ENCODE measurements around the gene CELF4.
A peak's percentile ranks its signal among the peaks of the same experiment; 100 is the strongest.

CELF4 gene

DNA sequence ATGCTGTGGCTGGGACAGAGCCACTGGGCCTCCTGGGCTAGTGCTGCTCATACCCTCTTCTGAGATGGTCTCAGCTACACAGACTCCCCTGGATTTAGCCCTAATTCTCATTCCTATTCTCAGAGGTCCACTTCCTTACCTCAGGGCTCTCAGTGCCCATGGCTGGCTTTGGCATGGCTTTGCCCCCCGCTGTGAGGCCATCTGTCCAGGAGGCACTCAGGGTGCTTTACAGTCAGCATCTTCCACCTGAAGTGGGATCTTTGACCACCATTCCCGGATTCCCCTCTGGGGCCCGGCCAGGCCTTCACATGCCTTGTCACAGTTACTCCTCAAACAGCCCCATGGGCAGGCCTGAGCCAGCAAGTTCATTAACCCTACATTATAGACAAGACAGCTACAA, 161.8 kb downstream of the CELF4 start:
- no peak for DNase-seq

DNA sequence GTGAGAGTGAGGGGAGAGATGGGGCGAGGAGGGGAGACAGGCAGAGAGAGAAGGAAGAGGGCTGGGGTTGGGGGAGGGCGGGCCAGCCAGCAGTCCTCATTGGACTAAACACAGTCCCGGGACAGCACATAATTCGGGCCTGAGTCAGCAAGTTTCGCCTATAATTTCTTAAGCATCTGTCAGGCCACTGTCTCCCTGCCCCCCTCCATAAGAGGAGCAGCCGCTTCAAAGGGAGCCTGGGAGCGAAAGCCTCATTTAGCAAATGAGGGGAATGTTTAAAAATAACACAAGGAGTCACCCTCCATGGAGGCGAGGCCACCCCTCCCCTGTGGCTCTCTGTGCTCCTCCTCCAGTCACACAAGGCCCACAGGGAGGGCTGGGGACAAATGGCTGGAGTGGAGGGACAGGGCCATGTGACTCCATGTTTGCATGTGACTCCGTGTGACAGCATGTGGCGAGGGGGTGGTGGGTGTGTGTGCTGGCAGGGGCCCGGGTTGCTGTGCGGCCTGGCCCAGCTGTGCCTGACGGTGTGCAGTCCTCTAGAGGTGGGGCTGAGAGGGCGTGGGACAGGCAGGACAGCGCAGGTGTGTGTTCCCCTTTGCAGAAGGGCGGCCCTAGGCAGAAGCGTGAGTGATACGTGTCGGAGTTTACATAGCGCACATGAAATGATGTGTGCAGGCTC, 162.4 kb downstream of the CELF4 start:
- DNase-seq, result no peak

DNA sequence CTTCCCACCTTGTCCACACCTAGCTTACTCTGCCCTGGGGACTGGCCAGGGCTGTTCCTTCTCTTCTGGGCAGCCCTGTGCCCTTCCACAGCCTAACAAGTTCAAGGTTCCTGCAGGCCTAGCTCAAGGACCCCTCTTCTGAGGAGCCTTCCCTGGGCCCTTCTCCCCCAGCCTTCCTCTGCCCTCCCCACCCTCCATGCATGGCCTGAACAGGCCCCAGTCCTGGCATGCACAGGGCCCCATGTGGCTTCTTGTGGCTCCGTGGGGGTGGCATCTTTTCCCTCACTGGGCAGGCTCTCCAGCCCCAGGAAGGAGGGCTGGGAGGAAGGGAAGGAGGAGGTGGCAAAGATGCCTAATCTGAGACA, 162.9 kb downstream of the CELF4 start:
- no peak for DNase-seq

DNA sequence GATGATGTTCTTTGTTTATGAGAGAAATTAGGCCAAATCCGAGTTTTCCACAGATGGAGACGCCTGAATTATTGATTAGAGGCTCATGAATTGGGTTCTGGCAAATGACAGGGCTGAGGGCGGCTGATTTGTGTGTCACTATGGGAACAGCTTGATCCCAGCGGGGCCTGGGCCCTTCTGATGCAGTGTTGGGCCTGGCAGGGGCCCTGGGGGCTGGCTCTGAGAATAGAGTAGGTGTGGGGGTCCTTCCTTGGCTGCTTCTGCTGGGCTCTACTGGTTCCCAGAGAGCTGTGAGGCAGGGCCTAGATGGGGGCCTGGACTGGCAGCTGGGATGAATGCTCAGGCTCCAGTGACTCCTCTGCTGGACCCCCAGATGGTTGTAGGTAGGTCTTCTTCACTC, 164.8 kb downstream of the CELF4 start:
- no peak for DNase-seq

DNA sequence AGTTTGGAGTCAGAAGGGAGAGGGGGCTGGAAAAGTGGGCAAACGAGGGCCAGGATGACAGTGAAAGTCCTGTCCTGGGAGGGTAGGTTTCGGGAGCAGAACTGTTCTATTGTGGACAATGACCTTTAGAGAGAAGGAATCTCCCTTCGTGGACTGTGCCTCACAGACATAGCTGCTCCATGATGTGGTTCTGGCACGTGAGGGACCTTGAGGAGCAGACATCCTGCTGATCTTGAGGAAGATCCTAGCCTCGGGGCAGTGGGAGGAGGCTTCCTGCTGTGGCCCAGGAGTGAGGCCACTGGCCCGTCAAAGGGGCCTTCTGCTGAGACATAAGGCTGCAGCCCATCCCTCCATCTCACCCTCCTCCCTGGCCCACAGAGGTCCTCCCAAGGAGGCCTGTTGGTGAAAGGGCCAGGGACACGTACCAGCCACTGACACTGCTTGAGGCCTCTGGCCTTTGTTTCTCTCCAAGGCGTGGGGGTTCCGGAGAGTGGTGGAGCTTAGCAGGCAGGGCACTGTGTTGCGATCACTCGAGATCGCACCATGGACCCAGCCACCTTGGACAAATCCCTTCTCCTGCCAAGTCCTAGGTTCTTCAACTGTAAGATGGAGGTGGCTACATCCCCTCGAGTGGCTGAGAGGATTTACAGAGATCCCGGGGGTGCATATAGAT, 167.2 kb downstream of the CELF4 start:
- DNase-seq, result no peak

DNA sequence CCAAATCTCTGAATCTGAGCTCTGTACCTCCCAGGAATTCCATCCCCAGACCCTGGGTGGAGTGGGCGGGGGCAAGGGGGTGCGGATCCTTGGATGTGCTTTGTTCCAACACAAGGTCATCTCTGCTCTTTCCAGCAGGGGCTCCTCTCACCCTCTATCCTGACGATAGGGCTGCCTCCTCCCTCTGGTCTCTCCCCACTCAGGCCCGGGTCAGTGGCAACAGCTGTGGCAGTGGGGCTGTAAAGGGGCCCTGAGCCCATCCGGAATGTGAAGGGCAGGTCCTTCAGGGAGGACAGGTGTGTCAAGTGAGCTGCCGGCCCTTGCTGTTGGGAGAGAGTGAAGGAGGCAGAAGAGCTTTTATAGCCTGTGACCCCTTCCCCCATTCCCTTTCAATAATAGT, 167.8 kb downstream of the CELF4 start:
- DNase-seq, result no peak

DNA sequence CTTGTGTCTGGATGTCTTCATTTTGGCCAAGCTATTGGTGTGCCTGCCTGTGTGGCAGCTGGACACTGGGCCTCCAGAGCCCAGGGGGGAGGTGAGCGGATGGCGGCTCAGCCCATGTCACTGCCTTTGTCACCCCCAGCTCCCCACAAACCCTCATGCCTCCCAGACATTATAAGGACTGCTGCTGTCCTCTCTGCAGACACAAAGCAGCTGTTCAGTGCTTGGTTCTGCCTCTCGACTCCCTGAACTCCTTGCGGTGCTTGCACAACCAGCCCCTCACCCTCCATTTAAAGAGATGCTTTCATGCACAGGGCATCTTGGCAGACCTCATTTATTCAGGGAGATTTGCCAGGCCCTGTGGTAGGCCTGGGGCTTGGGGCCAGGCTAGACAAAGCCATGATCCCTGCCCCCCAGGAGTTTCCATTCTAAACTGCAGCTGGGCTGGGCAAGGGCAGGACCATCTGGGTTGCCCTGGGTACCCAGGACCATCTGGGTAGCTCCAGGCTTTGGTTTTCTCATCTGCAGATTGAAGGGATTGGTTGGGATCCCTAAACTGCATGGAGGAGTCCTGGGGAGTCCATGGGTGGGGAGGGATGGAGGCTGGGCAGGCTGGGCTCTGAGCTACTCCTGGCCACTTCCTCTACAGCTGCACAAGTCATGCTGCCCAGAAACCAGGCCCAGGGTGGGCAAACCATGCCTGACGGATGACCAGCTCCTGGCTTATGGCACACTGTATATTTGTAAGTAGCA, 168.5 kb downstream of the CELF4 start:
- no peak for DNase-seq

DNA sequence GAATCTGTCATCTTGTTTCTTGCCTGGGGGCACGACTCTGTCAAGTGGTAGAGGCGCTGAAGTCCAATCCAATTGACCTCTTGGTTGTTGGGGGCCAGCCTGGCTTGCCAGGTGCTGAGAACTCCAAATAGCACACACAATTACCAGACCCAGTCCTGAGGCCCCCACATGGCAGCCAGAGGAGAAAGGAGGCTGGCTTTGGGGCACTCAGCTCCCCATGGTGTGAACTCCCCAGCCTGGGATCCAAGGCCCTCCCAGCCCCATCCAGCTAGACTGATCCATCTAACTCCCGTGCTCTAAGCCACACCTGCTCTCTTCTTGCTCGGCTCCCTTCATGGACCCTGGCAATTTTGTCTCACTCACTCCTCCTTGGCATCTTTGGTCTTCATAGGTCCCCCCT, 170.0 kb downstream of the CELF4 start:
- no peak for DNase-seq

DNA sequence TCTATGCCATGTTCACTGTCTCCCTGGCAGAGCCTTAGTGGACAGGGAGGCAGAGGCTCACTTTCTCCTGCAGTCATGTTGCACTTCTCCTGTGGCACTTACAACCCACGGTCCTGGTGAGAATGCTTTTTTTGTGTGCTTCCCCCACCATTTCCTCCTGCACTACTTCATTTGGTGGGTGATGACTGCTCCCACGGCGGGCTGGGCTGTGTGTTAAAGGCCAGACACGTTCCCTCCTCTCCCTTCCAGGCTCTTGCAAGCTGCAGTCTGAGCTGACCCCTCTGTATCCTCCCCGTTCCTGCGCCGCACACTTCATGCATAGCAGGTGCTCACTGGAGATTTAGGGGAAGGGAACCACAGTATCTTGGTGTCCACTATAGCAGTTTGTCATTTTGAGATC, 170.5 kb downstream of the CELF4 start:
- DNase-seq, result no peak

DNA sequence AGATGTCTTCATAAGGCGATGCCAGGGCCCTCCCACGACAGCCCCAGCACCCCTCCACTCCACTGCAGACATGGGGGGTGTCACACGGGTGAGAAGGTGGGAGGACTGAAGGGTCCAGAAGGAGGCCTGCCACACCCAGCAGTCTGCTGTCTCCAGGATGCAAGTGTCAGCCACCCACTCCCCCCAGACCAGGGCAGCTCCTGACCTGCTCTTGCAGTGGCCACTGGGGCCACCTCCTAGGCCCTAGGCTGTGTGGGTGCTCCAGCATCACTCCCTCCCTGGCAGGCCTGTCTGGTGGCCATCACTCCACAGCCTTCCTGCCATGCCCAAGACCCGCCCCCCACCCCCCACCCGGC, 171.0 kb downstream of the CELF4 start:
- no peak for DNase-seq

DNA sequence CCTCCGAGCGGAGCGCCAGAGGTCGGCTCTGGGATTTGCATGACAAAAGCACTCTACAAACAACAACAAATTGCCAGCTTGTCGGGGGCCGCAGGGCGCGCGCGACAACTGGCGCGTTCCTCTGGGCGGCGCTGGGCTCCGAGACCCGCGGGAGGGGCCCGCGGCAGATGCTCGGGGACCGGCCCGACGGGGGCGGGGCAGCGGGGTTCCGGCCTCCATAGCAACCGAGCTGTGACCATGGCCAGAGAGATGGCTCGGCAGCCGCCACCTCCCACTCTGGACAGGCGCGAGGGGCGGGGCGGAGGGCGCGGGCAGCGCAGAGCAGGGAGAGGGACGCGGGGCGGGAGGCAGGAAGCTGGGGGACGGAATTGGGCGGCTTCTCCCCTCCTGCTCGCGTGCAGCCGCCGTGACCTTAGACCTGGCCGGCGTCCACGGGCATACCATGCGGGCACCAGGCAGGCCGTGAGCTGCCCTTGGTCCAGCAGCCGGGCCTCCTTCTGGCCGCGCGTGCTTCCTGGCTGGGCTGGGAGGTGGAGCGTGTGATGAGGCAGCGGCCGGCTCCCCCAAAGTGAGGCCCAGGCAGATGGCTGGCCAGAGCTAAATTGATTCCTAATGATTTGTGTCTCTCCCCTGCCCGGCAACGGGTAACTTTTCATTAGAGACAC, 171.5 kb downstream of the CELF4 start:
- DNase-seq, result peak in 1 of 2 experiments; percentile 15

DNA sequence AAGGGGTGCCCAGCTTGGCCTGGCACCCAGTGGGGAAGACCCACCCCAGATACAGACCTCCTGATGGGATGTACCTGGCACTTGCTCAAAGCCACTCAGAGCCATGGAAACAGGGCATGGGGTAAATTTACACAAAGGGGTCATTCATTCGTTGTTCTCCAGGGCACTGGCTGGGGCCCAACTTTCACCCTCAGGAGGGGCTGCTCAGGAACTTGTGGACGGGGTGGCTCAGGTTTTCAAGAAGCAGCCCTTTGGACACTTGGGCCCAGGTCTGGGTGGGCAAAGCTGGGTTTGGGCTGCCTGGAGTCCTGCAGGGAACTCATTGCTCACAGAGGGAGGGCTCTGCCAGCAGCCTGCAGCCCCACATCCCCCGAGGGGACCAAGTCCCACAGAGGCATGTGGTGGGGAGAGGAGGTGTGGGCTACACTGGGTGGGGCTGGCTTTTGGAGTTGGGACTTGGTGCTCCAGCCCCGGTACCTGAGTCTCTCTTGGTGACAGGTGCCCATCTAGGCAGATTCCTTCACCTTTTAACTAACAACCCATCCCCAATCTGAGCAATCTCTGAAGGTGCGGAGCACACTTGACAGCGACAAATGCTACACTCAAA, 172.3 kb downstream of the CELF4 start:
- no peak for DNase-seq

DNA sequence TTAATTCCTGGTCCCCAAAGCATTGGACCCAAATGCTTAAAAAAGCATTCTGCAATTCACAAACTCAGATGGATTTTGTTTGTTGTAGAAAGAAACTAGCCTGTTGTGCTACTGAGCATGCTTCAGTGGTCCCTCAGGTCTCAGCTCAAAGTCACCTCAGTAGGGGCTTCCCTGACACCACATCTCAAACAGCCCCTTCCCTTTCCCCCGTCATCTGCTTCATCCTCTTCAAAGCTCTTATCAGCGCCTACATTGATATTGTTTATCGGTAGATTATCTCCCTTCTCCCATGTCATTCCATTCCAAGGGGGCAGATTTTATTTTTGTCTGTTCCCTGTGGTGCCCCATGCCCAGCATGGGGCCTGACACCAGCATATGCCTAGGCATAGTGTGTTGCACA, 172.9 kb downstream of the CELF4 start:
- no peak for DNase-seq

DNA sequence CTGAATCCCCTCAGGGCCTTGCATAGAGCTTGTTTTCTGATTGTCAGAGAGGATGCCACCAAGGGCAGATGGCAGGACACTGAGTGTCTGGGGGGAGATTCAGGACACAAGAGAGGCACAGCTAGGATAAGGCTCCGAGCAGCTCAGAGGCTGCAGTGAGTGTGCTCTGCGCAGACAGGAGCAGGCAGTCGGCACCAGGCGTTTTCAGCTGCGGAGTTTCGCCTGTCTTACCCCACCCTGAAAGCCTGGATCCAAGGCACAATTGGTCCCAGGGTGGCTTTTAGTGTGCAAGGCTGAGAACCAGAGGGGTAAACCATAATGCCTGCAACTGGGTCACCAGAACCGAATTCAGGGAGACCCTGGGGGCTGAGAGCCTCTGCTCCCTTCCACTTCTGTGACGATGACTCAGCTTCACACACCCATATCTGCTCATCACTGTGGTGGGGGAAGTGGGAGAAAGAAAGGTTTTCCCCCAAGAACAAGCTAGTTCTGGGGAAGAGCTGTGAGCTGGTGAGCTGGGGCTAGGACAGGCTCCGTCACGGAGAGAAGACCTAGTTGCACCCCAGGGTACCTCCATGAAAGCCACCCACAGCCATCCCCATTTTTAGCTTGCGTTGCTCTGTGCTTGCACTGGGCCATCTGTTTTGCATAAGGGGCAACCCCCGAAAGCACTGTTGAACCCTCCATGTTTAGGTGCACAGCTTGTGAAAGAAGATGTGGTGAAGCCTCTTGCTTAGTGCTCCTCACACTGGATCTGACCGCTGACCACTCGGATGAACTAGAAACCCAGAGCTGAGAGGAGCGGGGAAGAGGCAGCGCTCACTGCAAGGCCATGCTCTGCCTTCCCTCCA, 173.7 kb downstream of the CELF4 start:
- DNase-seq, result no peak

DNA sequence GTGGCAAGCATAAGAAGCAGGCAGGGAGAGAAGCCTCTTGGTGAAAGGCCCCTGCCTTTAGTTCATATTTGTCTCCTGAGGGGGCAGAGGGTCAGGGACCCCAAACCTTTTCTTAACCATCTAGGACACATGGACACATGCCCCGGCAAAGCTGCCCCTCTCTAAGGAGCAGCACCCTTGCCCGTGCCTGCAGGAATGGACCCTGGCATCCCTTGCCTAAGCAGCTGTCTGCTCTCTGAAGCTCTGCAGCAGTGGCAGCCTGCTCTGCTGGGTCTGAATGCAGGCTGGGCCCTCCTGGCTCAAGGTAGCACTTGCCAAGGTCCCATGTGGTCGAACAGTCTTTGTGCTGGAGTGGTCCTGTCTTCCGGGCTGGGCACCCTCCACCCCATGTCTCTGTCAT, 174.4 kb downstream of the CELF4 start:
- DNase-seq, result no peak

DNA sequence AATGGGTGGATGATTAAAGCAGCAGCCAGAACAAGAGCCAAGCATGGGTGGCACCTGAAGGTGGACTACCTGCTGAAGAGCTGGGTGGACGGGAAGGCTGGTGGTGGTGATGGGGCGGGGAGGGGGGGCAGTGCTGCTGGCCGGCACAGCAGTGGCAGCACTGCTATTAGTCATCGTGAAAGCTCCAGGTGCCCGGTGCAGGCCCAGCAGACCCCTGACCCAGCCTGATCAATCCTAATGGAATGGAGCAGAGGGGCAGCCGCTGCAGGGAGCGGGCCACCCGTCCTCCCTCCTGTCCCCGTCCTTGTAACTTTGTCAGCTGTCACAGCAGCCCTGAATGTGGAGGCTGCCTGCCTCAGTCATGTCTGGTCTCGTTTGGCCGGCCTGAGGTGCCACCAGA, 174.9 kb downstream of the CELF4 start:
- DNase-seq, result no peak

DNA sequence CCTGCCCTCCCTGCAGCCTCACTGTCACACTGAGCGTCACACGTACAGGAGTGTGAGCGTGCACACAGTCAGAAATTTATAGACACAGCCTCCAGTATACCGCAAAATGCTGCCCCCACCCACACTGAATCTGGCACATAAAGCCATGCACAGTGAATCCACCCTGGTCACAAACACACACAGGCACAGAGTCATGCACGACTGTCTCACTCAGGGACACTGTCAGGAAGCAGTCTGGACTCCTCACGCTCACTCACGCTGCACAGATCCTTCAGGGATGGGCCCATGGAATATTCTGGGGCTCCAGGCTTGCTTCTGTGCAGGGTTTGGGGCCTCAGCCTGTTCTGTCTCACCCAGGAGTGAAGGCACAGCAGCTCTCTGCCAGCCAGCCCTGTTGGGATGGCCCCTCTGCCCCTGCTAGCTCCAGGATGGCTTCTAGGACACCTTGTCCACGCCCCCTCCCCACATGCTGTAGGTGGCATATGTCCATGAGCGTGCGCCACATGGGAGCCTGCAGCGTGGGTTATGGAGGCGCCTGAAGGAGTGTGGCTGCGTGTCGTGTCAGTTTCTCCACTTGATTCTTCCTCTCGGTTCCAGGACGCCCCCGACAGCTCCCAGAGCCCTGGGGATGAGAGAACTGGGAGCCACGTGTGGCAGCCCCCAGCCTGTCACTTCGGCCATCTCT, 175.8 kb downstream of the CELF4 start:
- no peak for DNase-seq

DNA sequence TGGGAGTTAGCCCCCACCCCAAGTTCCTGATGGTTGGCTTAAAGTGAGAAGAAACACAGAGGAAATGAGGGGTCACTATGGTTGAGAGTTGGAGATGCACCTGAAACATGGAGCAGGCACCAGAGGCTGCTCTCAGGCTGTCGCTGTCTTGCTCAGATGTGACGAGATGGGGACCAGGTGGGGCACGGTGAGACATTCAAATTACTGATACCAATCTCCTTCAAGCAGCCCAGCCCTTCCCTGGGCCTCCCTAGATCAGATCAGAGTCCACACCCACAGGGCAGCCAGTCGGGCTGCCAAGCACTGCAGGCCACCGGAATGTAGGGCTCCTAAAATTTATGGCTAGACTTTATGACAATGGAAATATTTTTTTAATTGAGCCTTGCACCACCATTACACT, 176.6 kb downstream of the CELF4 start:
- no peak for DNase-seq

DNA sequence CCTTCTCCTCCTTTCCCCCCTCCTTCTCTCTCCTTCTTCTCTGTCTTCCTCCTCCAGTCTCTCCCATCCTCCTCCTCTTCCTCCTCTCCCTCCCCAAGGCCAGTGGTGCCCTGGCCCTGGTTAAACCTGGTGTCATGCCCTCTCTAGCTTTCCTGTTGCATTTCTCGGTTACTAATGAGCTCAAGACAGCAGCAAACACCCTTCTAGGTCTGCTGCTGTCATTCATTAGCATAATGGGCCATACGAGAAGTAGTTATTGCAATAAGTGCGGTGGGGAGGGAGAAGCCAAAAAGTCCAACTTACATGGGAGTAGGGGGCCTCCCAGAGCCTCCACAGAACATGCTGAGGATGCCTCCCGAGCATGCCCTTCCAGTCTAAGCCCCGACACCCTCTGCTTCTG, 177.2 kb downstream of the CELF4 start:
- DNase-seq, result no peak

DNA sequence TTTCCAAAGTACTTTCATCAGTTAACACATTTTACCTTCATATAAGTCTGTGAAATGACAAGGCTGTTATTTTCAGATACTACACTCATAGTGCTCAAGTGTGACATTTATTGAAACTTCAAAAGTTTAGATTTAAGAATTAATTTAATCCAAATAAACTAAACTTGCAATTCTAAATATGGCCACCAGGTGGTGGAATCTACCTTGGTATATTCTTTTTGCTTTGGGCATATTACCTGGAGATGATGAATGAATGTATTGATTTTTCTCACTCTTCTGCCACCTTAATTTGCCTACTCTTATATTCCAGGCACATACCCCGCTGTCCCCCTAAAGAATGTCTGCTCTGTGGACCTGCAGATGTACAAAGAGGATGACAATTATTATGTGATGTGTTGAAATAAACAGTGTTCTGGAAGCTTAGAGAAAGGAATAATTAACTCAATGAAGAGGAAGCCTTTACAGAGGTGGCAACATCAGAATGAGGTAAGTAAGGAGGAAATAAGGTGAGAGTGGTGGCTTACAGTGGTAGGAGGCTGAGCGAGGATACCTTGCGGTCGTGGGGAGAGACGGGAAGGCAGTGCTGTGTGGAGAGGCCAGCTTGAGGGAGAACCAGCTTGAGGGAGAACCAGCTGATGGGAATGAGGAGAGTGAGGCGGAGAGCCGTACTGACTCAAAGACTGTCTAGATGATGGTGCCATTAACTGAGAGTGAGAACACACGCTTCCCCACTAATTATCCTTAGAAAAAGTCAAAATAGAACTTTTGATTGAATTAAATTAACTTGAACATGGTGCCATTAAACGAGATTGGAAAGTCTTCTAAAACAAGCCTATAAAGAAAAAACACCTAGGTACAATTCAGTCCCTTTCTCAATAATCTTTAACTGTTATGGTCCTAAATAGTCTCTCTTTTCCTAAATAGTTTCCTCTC, 179.5 kb downstream of the CELF4 start:
- no peak for DNase-seq
